ENCODE results near the gene TEX28. TPM values are rescaled to one million over a fixed set of nuclear protein-coding genes. Genes with fewer than 3 reads are reported as not detected.
"Not testable (repeated sequence)": the region's sequence is repeated elsewhere in the genome, so short reads cannot be mapped to it uniquely, and the experiment has no call there.

The TEX28 gene
- polyA plus RNA-seq (2011; rRNA removed), result not detected in 2 replicates
- polyA plus RNA-seq (2012; cell fraction: cytosol; rRNA removed), result not detected in 2 replicates
- not detected in 2 replicates for polyA plus RNA-seq (2012; cell fraction: nucleus; rRNA removed)
- polyA plus RNA-seq (2017; fragmentation: RNase III; extraction: RNeasy Plus Mini Kit Qiagen cat#74134 plus additional on column Dnase treatment), result not detected in 3 replicates
- not detected in 2 replicates for polyA minus RNA-seq (2011; rRNA and poly(A)+ RNA removed)

GRCh38 chrX:154294791-154295574 is at the start of gene TEX28:
Gene TEX28 (minus strand): TSS chrX:154295124. CDS start chrX:154292117, 3,007 bp downstream.
- no peak for FAIRE-seq
- CTCF ChIA-PET, result interaction anchor here (0.6 kb wide), 1 partner anchor 1121 kb away, joined by 3 read pairs; no protein-coding TSS in a partner anchor

GRCh38 chrX:154343620-154344019 is 48.7 kb upstream of the TEX28 start:
- ATAC-seq (peak; percentile 7 to 44), FAIRE-seq (peak; percentile 100)
- H3K4me3 ChIP-seq; DNase-seq (ENCODE audit: low read depth in 1 of 2, low spot score in 1 of 2); H3K4me2 ChIP-seq; H3K27ac ChIP-seq; POLR2A ChIA-PET; CTCF ChIA-PET; H3K9me3 ChIP-seq: not testable (repeated sequence)
- H3K4me1 ChIP-seq, result peaks cover 11% of the 10 kb centered on the region
- WGBS (ENCODE audit: missing lambda C conversion rate), result no CpG with 5 or more reads among the region's 20 CpGs

More at GRCh38 chrX:154294791-154295574, at the start of gene TEX28:
- 79% methylated on average over 12 of the region's 39 CpGs for WGBS (ENCODE audit: missing lambda C conversion rate)
- ATAC-seq (no peak), DNase-seq (ENCODE audit: low read depth in 1 of 2, low spot score in 1 of 2) (no peak)
- Histone ChIP-seq H3K9me3 (no peaks in the 10 kb centered on the region), H3K4me3 (no peak within 1 kb of the TSS), H3K4me1 (no peaks in the 10 kb centered on the region), H3K27ac (no peak within 1 kb of the TSS), H3K4me2 (no peak within 1 kb of the TSS)
- TF ChIP-seq GATA3 (IDR thresholded peaks at IDR 0.05; ENCODE audit: borderline replicate concordance) (no peak), CTCF (IDR thresholded peaks at IDR 0.05) (no peak), MAFK (IDR thresholded peaks at IDR 0.05; ENCODE audit: partially characterized antibody) (no peak), FOSL2 (IDR thresholded peaks at IDR 0.05) (no peak), FOSL2 (CRISPR knock-in tag; IDR thresholded peaks at IDR 0.05) (no peak)
- POLR2A ChIA-PET, result no interaction called here

GRCh38 chrX:154343063-154343462 is 48.1 kb upstream of the TEX28 start:
- H3K27ac ChIP-seq; H3K4me1 ChIP-seq; H3K4me2 ChIP-seq; H3K4me3 ChIP-seq; CTCF ChIA-PET; DNase-seq (ENCODE audit: low read depth in 1 of 2, low spot score in 1 of 2); H3K9me3 ChIP-seq; POLR2A ChIA-PET: not testable (repeated sequence)
- no CpG with 5 or more reads among the region's 16 CpGs for WGBS (ENCODE audit: missing lambda C conversion rate)
- FAIRE-seq, result peak; percentile 100
- ATAC-seq, result peak; percentile 4 to 12; a peak in 5 of 6 replicates

- ATAC-seq (peak; percentile 56 to 76), FAIRE-seq (peak; percentile 100)
- H3K27ac ChIP-seq, result peak overlapping the region in 1 of 2 experiments; percentile 69; a peak in 1 of 6 replicates
- H3K4me1 ChIP-seq; H3K4me3 ChIP-seq; H3K9me3 ChIP-seq; CTCF ChIA-PET; H3K4me2 ChIP-seq; DNase-seq (ENCODE audit: low read depth in 1 of 2, low spot score in 1 of 2); POLR2A ChIA-PET: not testable (repeated sequence)
- WGBS (ENCODE audit: missing lambda C conversion rate), result no CpG with 5 or more reads among the region's 115 CpGs
These were observed 46.7 kb upstream of the TEX28 start for GRCh38 chrX:154341399-154342298.

GRCh38 chrX:154334496-154334895 is 39.6 kb upstream of the TEX28 start:
- H3K4me1 ChIP-seq, result no peaks in the 10 kb centered on the region
- no peaks in the 10 kb centered on the region for H3K9me3 ChIP-seq
- ATAC-seq (no peak), FAIRE-seq (no peak), DNase-seq (ENCODE audit: low read depth in 1 of 2, low spot score in 1 of 2) (no peak)
- 88% methylated on average over 10 of the region's 10 CpGs for WGBS (ENCODE audit: missing lambda C conversion rate)
- H3K4me2 ChIP-seq, result no peak overlapping the region
- ChIA-PET CTCF (interaction anchor here (1.4 to 1.7 kb wide), 2 partner anchors 17 to 39 kb away, joined by 3 to 5 read pairs; no protein-coding TSS in a partner anchor), POLR2A (no interaction called here)
- TF ChIP-seq KDM1A (IDR thresholded peaks at IDR 0.05; ENCODE audit: low read depth), result no peak
- TF ChIP-seq TP53 (CRISPR knock-in tag; IDR thresholded peaks at IDR 0.05), result no peak
- TF ChIP-seq PHF8 (IDR thresholded peaks at IDR 0.05; ENCODE audit: borderline replicate concordance, low read depth), result no peak
- H3K4me3 ChIP-seq, result no peak overlapping the region
- no peak overlapping the region for H3K27ac ChIP-seq
